ENCODE data around the gene GNA15. TPM values are rescaled to one million over a fixed set of nuclear protein-coding genes. Genes with fewer than 3 reads are reported as not detected.

GNA15 gene
- total and polyA plus RNA-seq, 2 of the 8 experiments (the other 6 are each of a cell fraction or from before 2014, with no cell fraction given): 0.26 to 0.45 TPM

- TF ChIP-seq USF2 (IDR thresholded peaks at IDR 0.05; ENCODE audit: low read length): peak; percentile 70
- no peak for TF ChIP-seq HDAC2 (IDR thresholded peaks at IDR 0.05; ENCODE audit: borderline replicate concordance in 1 of 2, low read depth in 2 of 2, low read length in 2 of 2)
- TF ChIP-seq CHD2 (IDR thresholded peaks at IDR 0.05; ENCODE audit: low read length): no peak
- TF ChIP-seq HDAC6 (IDR thresholded peaks at IDR 0.05; ENCODE audit: low read depth, low read length): no peak
- TF ChIP-seq EP300 (IDR thresholded peaks at IDR 0.05; ENCODE audit: borderline replicate concordance in 1 of 2, low read depth in 2 of 2, low read length in 2 of 2): no peak
- TF ChIP-seq RFX5 (IDR thresholded peaks at IDR 0.05; ENCODE audit: borderline replicate concordance, low read depth, low read length): no peak
- no peak for TF ChIP-seq ATF2 (IDR thresholded peaks at IDR 0.05; ENCODE audit: low read length)
- peak; percentile 43; the same call in 1 of the 2 replicates for TF ChIP-seq ATF3 (IDR thresholded peaks at IDR 0.05; ENCODE audit: insufficient read depth, low read depth, low read length)
- TF ChIP-seq SIN3A (conservative IDR thresholded peaks at IDR 0.05 in 1 of 2, IDR thresholded peaks at IDR 0.05 in 1 of 2; ENCODE audit: low read depth in 1 of 2, low read length in 2 of 2): peak in 1 of 2 experiments; percentile 49; a peak in 1 of 4 replicates
- TF ChIP-seq PHF8 (conservative IDR thresholded peaks at IDR 0.05; ENCODE audit: low read depth, low read length): no peak
- TF ChIP-seq FOSL1 (IDR thresholded peaks at IDR 0.05; ENCODE audit: insufficient read depth, low read depth, low read length): no peak
- TF ChIP-seq RBBP5 (IDR thresholded peaks at IDR 0.05; ENCODE audit: borderline replicate concordance, low read depth, low read length): no peak
- TF ChIP-seq CTBP2 (IDR thresholded peaks at IDR 0.05; ENCODE audit: borderline replicate concordance, insufficient read depth, insufficient read length, low read length): no peak
Measured at GRCh38 chr19:3108775-3109174, 27.1 kb upstream of the GNA15 start (continued).
